Measurements from ENCODE around the gene ACSS1.

Gene ACSS1

DNA sequence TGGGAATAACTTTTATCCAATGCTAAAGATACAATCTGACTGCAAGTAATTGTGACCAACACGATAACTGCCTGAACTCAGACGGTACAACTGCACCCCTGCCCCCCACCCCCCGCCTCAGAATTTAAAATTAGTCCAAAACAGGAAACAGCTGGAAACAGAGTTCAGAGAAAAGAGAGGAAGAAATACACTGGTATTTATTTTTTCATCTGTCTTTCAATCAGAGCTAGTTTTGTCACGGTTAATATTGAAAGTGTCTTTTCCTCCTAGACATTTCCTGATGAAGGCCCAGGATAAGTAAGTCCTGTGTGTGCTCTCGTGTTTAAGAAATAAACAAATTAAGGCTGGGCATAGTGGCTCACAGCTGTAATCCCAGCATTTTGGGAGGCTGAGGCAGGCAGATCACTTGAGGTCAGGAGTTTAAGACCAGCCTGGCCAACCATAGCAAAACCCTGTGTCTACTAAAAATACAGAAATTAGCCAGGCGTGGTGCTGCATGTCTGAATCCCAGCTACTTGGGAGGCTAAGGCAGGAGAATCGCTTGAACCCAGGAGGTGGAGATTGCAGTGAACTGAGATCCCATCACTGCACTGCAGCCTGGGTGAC lies 21.5 kb downstream of the ACSS1 start:
- DNase-seq (ENCODE audit: low read depth), result no peak
- no peak overlapping the region for H3K4me3 ChIP-seq (replicated peaks; ENCODE audit: low read depth, low read length)
- TF ChIP-seq, protein P1, sequence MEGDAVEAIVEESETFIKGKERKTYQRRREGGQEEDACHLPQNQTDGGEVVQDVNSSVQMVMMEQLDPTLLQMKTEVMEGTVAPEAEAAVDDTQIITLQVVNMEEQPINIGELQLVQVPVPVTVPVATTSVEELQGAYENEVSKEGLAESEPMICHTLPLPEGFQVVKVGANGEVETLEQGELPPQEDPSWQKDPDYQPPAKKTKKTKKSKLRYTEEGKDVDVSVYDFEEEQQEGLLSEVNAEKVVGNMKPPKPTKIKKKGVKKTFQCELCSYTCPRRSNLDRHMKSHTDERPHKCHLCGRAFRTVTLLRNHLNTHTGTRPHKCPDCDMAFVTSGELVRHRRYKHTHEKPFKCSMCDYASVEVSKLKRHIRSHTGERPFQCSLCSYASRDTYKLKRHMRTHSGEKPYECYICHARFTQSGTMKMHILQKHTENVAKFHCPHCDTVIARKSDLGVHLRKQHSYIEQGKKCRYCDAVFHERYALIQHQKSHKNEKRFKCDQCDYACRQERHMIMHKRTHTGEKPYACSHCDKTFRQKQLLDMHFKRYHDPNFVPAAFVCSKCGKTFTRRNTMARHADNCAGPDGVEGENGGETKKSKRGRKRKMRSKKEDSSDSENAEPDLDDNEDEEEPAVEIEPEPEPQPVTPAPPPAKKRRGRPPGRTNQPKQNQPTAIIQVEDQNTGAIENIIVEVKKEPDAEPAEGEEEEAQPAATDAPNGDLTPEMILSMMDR (IDR thresholded peaks at IDR 0.05; ENCODE audit: low read length, missing control alignments), result no peak

DNA sequence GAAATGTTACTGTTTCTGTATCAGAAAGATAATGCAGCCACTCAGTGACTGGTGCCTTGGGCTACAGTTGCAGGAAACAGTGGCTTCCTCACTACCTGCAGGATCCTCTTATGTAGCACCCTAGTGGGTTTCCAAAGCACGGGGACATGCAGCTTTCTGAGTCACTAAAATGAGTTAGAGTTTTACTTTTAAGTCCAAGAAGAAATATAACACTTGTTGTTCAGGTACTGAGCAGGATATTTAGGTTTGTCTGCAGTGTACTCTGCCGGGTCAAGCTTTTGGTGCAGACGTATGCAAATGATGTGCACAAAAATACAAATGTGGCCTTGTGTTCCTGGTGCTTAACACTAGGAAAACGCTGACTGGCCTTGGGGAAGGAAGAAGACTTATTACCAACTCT lies 22.0 kb downstream of the ACSS1 start:
- no peak overlapping the region for H3K4me3 ChIP-seq (replicated peaks; ENCODE audit: low read depth, low read length)
- TF ChIP-seq, protein P1 (IDR thresholded peaks at IDR 0.05; ENCODE audit: low read length, missing control alignments), result no peak
- DNase-seq (ENCODE audit: low read depth), result no peak

DNA sequence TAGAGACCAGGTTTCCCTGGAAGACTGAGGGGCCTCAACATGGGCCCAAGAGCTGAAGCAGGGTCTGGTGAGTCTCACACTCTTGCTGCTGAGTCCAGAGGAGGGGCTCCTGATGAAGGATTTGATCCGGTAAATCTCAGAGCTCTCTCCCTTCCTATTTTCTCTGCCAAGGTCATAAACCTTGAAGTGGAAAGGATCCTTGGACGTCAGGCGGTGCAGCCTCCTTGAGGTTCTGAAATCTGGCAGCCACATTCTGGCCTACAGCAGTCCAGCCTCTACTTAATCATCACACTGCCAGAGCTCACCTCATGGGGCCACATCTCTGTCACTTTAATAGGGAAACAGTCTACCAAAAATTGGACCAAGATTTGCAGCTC lies 24.0 kb downstream of the ACSS1 start:
- TF ChIP-seq, protein P1 (IDR thresholded peaks at IDR 0.05; ENCODE audit: low read length, missing control alignments), result no peak
- DNase-seq (ENCODE audit: low read depth), result no peak
- H3K4me3 ChIP-seq (replicated peaks; ENCODE audit: low read depth, low read length), result no peak overlapping the region

DNA sequence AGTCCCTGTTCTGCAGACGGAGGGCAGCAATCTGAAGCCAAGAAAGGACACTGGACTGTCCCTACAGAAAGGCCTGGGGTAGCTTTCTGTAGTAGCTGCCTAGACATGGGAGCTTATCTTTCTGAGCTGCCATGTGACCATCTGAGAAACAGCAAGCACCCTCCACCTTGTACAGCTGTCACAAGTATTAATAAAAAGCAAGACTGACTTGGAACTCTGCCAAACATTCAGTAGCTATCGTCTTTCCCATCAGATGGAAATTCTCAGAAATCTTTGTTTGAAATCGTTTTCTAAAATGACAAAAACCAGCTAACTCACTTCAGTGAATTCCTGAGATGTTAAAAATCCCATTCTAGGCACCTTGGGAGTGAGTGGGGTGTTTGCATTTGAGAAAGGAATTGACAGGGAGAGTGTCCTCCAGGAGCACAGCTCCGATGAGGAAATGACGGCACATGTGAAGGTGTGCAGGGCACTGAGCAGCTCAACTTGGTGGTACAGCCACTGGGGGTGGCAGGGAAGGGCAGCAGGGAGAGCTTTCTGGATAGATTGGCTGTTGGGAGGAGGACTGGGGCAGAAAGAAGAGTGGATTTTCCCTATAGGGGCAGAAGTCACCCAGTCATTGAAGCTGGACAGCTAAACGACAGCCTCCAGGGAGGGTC lies 24.5 kb downstream of the ACSS1 start:
- TF ChIP-seq, protein P1 (IDR thresholded peaks at IDR 0.05; ENCODE audit: low read length, missing control alignments), result no peak
- H3K4me3 ChIP-seq (replicated peaks; ENCODE audit: low read depth, low read length), result no peak overlapping the region

DNA sequence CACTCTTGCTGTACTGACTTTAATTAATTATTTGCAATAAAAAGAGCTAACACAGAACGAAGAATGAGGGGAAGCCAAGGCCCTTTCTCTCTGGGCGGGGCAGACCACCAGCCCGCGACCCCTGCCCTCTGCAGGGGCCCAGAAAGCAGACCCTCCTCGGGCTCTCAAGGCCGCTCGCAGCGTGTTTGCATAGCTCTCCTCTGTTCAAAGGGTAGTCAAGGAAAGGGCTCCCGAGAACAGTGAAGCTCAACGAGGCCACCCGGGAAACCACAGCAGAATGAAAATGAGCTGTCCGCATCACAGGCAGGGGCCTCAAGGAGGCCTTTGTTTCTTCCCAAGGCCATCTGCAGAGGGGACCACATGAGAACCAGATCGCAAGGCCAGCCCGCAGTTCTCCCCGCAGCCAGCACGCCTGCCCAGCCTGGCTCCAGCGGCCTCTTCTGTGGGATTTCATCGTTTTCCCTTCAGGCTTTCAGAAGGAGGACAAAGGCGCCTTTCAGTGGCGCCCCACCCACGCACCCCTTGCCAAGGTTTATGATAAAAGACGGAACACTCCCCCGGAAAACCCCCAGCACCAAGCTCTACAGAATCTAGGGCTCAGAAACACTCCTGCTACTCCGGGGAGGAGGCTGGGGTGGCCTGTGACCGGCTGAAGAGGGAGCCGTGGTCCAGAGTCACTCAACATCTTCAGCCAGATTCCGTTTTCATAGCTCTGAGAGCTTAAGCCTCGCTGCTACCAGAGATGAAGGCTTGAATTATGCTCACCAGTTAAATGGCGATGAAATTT lies 25.3 kb downstream of the ACSS1 start:
- H3K4me3 ChIP-seq (replicated peaks; ENCODE audit: low read depth, low read length), result no peak overlapping the region
- peak; percentile 77 for DNase-seq (ENCODE audit: low read depth)
- TF ChIP-seq, protein P1 (IDR thresholded peaks at IDR 0.05; ENCODE audit: low read length, missing control alignments), result no peak

More for the DNA sequence above, 24.5 kb downstream of the ACSS1 start:
- peak; percentile 37 for DNase-seq (ENCODE audit: low read depth)

DNA sequence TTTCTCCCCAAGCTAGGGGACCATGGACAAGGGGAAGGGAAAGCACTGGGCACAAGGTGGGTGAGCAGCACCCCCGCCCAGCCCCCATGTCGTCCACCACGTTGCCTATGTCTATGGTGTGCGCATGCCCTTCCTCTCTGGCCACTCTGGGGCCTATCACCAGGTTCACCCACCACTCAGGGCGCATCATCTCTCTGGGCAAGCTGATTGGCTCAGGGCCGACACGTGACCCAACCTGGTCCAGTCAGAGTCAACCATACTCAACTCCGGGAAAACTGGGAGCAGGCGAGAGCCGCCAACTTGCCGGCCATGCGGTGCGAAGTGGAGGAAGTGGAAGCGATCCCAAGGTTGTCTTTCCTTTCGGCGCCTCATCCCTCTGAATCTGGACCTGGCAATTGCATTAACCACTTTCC lies 25.9 kb downstream of the ACSS1 start:
- no peak for DNase-seq (ENCODE audit: low read depth)
- TF ChIP-seq, protein P1 (IDR thresholded peaks at IDR 0.05; ENCODE audit: low read length, missing control alignments), result no peak
- no peak overlapping the region for H3K4me3 ChIP-seq (replicated peaks; ENCODE audit: low read depth, low read length)

Measured in fibroblast of pulmonary artery (primary cell).